Stomach (tissue), 4 donors: ENCODE measurements around the gene AKT1.

Source experiments
- CTCF ChIP-seq, 7 experiments: fragments of 450-650 bp in 4 of 7; fragments of 200-600 bp in 3 of 7; sonication (generic) in 3 of 7; IDR thresholded peaks; one replicate each; pipeline ENCODE4 v1.5.1; 2016 to 2019; ENCODE audit warnings: antibody characterized with exemption in 7 of 7, control low read depth in 2 of 7, mild to moderate bottlenecking in 1 of 7
- EP300 ChIP-seq: sonication (generic); formaldehyde crosslinking; IDR thresholded peaks from one replicate; pipeline ENCODE4 v1.6.1; 2017; ENCODE audit warnings: antibody characterized with exemption

GRCh38 chr14:104808456-104808855 is 12.9 kb upstream of the AKT1 start:
- TF ChIP-seq CTCF (IDR thresholded peaks at IDR 0.05) (no peak), EP300 (no peak)
